HG02759 (cell line): ENCODE data around the gene GGACT.
"Not testable (repeated sequence)": the region's sequence is repeated elsewhere in the genome, so short reads cannot be mapped to it uniquely, and the experiment has no call there.

ENCODE experiments used
- ATAC-seq: cut with Tn5 transposase; IDR thresholded peaks from one replicate; pipeline ENCODE4 v1.9.1; 2021; ENCODE audit warnings: mild to moderate bottlenecking, moderate library complexity; ENCODE audit not compliant: unreplicated experiment

GGACT gene

GRCh38 chr13:100532090-100532766, 56.4 kb downstream of the GGACT start:
- ATAC-seq, result no peak

GRCh38 chr13:100530671-100531213, 57.8 kb downstream of the GGACT start:
- no peak for ATAC-seq

GRCh38 chr13:100529666-100530377, 58.8 kb downstream of the GGACT start:
- ATAC-seq, result no peak

- no peak for ATAC-seq
Observed at GRCh38 chr13:100528820-100529219, 59.8 kb downstream of the GGACT start.

GRCh38 chr13:100528353-100528752, 60.2 kb downstream of the GGACT start:
- no peak for ATAC-seq

GRCh38 chr13:100527644-100528043, 60.9 kb downstream of the GGACT start:
- no peak for ATAC-seq

- ATAC-seq, result no peak
Observed at GRCh38 chr13:100526318-100527000, 62.1 kb downstream of the GGACT start.

GRCh38 chr13:100525453-100526317, 62.9 kb downstream of the GGACT start:
- no peak for ATAC-seq

- ATAC-seq, result not testable (repeated sequence)
Observed at GRCh38 chr13:100524688-100525087, 63.9 kb downstream of the GGACT start.

GRCh38 chr13:100523981-100524386, 64.6 kb downstream of the GGACT start:
- ATAC-seq, result no peak

- ATAC-seq, result no peak
Observed at GRCh38 chr13:100523411-100523810, 65.2 kb downstream of the GGACT start.

- no peak for ATAC-seq
Observed at GRCh38 chr13:100522618-100523309, 65.8 kb downstream of the GGACT start.

- peak; percentile 53 for ATAC-seq
Observed at GRCh38 chr13:100521851-100522617, 66.6 kb downstream of the GGACT start.

- ATAC-seq, result no peak
Observed at GRCh38 chr13:100520936-100521850, 67.4 kb downstream of the GGACT start.

GRCh38 chr13:100519626-100520025, 69.0 kb downstream of the GGACT start:
- ATAC-seq, result no peak

GRCh38 chr13:100518394-100519062, 70.1 kb downstream of the GGACT start:
- no peak for ATAC-seq

- ATAC-seq, result no peak
Observed at GRCh38 chr13:100517728-100518127, 70.9 kb downstream of the GGACT start.

- ATAC-seq, result no peak
Observed at GRCh38 chr13:100517135-100517534, 71.5 kb downstream of the GGACT start.
